CD14-positive monocyte (primary cell): Measurements from ENCODE around the gene DRC7. TPM values are rescaled to one million over a fixed set of nuclear protein-coding genes. Genes with fewer than 3 reads are reported as not detected.

Experiments
- DNase-seq, 3 donors: peaks; one replicate each; pipeline ENCODE4 v3.0.0-alpha.2; 2011 to 2022
- H2AFZ ChIP-seq: 2 replicates; pipeline ENCODE4 v1.6.0; 2012; ENCODE audit warnings: mild to moderate bottlenecking, low read depth, low read length, inconsistent platforms; ENCODE audit not compliant: insufficient read depth, poor library complexity, severe bottlenecking
- H3K27ac ChIP-seq, 2 donors: 1 replicate in 1 of 2; 2 replicates in 1 of 2; pipeline ENCODE4 v1.5.1; 2012 to 2013; ENCODE audit warnings: low read length in 2 of 2, control low read depth in 1 of 2, inconsistent platforms in 1 of 2, low read depth in 1 of 2, mild to moderate bottlenecking in 1 of 2
- H3K27me3 ChIP-seq, 2 donors: one replicate each; pipeline versions ENCODE4 v1.6.0 to v1.6.1; 2011 to 2013; ENCODE audit warnings: low read length in 2 of 2; ENCODE audit not compliant: control insufficient read depth in 2 of 2, insufficient read depth in 2 of 2
- H3K36me3 ChIP-seq, 2 donors: replicated peaks in 1 of 2; 1 replicate in 1 of 2; 2 replicates in 1 of 2; pipeline versions ENCODE4 v1.5.1 to v1.6.1; 2012 to 2013; ENCODE audit warnings: low read length in 2 of 2, control low read depth in 1 of 2, inconsistent platforms in 1 of 2, mild to moderate bottlenecking in 1 of 2; ENCODE audit not compliant: insufficient read depth in 2 of 2, control insufficient read depth in 1 of 2
- H3K4me1 ChIP-seq, 2 donors: 1 replicate in 1 of 2; 2 replicates in 1 of 2; pipeline versions ENCODE4 v1.5.1 to v1.6.1; 2012 to 2013; ENCODE audit warnings: low read length in 2 of 2, control low read depth in 1 of 2, inconsistent platforms in 1 of 2, mild to moderate bottlenecking in 1 of 2, moderate library complexity in 1 of 2; ENCODE audit not compliant: insufficient read depth in 2 of 2, control insufficient read depth in 1 of 2
- H3K4me2 ChIP-seq: replicated peaks from 2 replicates; pipeline ENCODE3; 2012; ENCODE audit warnings: low read length, moderate library complexity, mild to moderate bottlenecking; ENCODE audit not compliant: poor library complexity, severe bottlenecking; ENCODE audit errors: extremely low read depth
- H3K4me3 ChIP-seq, 3 experiments: fragments of 200-600 bp in 1 of 3; sonication (generic) in 1 of 3; replicated peaks in 1 of 3; 1 replicate in 2 of 3; 2 replicates in 1 of 3; pipeline ENCODE4 v1.5.1; 2011 to 2013; ENCODE audit warnings: low read length in 3 of 3, mild to moderate bottlenecking in 3 of 3, control low read depth in 2 of 3, low read depth in 2 of 3, inconsistent platforms in 1 of 3, moderate library complexity in 1 of 3
- H3K79me2 ChIP-seq: 2 replicates; pipeline ENCODE4 v1.6.0; 2012; ENCODE audit warnings: mild to moderate bottlenecking, control low read depth, inconsistent platforms, low read length, moderate library complexity; ENCODE audit not compliant: insufficient read depth
- H3K9ac ChIP-seq: 2 replicates; pipeline ENCODE4 v1.6.0; 2017; ENCODE audit warnings: low read length, mild to moderate bottlenecking; ENCODE audit not compliant: insufficient read depth, poor library complexity, severe bottlenecking
- H3K9me3 ChIP-seq, 2 donors: replicated peaks in 1 of 2; 1 replicate in 1 of 2; 2 replicates in 1 of 2; pipeline versions ENCODE4 v1.5.1 to v1.6.1; 2012 to 2013; ENCODE audit warnings: low read length in 2 of 2, control low read depth in 1 of 2; ENCODE audit not compliant: control insufficient read depth in 1 of 2, insufficient read depth in 1 of 2
- H4K20me1 ChIP-seq: 2 replicates; pipeline ENCODE4 v1.6.0; 2012; ENCODE audit warnings: mild to moderate bottlenecking, low read length, control low read depth, moderate library complexity; ENCODE audit not compliant: insufficient read depth
- H3K27ac Mint-ChIP-seq, 7 donors: one replicate each; pipeline ENCODE4 v1.8.0; 2020; ENCODE audit warnings: mild to moderate bottlenecking in 7 of 7, mixed read lengths in 7 of 7, moderate library complexity in 6 of 7, inconsistent platforms in 2 of 7
- H3K27me3 Mint-ChIP-seq, 3 donors: one replicate each; pipeline ENCODE4 v1.8.0; 2021 to 2022; ENCODE audit warnings: low read depth in 3 of 3, mild to moderate bottlenecking in 3 of 3, mixed read lengths in 3 of 3, moderate library complexity in 3 of 3, inconsistent platforms in 1 of 3
- H3K36me3 Mint-ChIP-seq, 2 donors: one replicate each; pipeline ENCODE4 v1.8.0; 2020; ENCODE audit warnings: mixed read lengths in 2 of 2, inconsistent platforms in 1 of 2, mild to moderate bottlenecking in 1 of 2
- H3K4me1 Mint-ChIP-seq: one replicate; pipeline ENCODE4 v1.8.0; 2020; ENCODE audit warnings: mild to moderate bottlenecking, mixed read lengths
- H3K4me3 Mint-ChIP-seq, 2 donors: one replicate each; pipeline ENCODE4 v1.8.0; 2020; ENCODE audit warnings: mild to moderate bottlenecking in 2 of 2, mixed read lengths in 2 of 2, moderate library complexity in 1 of 2
- H3K9me3 Mint-ChIP-seq, 7 donors: one replicate each; pipeline ENCODE4 v1.8.0; 2020 to 2022; ENCODE audit warnings: mixed read lengths in 7 of 7, mild to moderate bottlenecking in 6 of 7, moderate library complexity in 6 of 7, inconsistent platforms in 2 of 7
- WGBS: methylation state at CpG from one replicate; pipeline ENCODE4 v1.1.5; 2013; ENCODE audit warnings: missing lambda C conversion rate; ENCODE audit not compliant: insufficient coverage; 5-methylcytosine and 5-hydroxymethylcytosine counted together
- intact Hi-C, 2 donors: fragments of 100-400 bp; cut with micrococcal nuclease; formaldehyde crosslinking; loops; one replicate each; pipeline versions ENCODE4 v1.15.0 to v1.15.1; 2023
- polyA plus RNA-seq, 3 donors: library from polyadenylated mRNA; depleted of rRNA in 1 of 3; unstranded in 2 of 3; stranded (reverse) in 1 of 3; fragments of 300-500 nt in 2 of 3; fragments of >200 nt in 1 of 3; fragmentation: Illumina TruSeq in 2 of 3; gene quantifications; 1 replicate in 2 of 3; 2 replicates in 1 of 3; pipeline ENCODE4 v1.2.3, GENCODE V29; 2012 to 2021
- TF ChIP-seq, protein P1 (sequence below): fragments of 200-600 bp; IDR thresholded peaks from one replicate; pipeline ENCODE4 v1.8.0; 2022; ENCODE audit warnings: antibody characterized with exemption, mild to moderate bottlenecking

Gene DRC7
- polyA plus RNA-seq, 3 donors, result 0.11 to 0.41 TPM; not detected in 1

DNA sequence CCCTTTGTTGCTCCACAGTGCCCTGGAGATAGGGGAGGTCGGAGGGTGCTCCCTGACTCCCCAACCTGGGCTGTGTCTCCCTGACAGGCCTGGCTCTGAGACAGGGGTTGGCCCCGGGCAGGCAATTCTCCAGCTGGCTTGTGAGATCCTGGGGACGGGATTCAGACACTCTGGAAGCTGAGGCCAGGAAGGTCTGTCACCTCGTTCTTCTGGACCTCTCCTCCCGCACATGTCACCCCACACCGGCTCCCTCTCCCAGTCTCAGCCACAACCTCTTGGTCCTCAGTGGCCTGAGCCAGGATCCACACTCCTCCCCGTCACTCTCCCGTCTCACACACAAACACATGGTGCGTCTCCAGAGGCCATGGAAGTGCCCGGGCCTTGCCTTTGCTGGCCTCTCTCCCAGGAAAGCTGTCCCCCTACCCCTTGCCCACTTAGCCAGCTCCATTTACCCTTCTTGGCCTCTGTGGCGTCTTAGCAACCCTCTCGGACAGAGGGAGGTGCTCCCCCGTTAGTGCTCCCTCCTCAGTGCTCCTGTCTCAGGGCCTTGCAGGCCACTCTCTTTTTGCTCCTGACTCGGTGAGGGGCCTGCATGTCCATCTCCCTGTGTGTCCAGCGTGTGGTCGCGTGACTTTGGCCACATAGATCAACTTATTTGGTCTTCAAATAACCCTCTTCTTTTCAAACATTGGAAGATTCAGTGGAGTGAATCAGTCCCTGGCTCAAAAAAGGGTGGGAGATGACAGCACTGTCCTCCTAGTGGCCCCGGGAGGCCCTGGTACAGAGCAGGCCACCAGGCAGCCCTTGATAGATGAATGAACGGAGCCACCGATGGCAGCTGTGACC, 25.8 kb upstream of the DRC7 start:
- TF ChIP-seq, protein P1, sequence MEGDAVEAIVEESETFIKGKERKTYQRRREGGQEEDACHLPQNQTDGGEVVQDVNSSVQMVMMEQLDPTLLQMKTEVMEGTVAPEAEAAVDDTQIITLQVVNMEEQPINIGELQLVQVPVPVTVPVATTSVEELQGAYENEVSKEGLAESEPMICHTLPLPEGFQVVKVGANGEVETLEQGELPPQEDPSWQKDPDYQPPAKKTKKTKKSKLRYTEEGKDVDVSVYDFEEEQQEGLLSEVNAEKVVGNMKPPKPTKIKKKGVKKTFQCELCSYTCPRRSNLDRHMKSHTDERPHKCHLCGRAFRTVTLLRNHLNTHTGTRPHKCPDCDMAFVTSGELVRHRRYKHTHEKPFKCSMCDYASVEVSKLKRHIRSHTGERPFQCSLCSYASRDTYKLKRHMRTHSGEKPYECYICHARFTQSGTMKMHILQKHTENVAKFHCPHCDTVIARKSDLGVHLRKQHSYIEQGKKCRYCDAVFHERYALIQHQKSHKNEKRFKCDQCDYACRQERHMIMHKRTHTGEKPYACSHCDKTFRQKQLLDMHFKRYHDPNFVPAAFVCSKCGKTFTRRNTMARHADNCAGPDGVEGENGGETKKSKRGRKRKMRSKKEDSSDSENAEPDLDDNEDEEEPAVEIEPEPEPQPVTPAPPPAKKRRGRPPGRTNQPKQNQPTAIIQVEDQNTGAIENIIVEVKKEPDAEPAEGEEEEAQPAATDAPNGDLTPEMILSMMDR, result no peak
- no peaks in the 10 kb centered on the region for H3K9me3 ChIP-seq
- H3K4me1 ChIP-seq, result peaks cover 36 to 40% of the 10 kb centered on the region in 2 donors
- no peaks in the 10 kb centered on the region for H3K79me2 ChIP-seq
- Mint-ChIP-seq H3K27me3 (peaks cover 0 to 6% (median 2%) of the 10 kb centered on the region in 3 donors), H3K4me1 (peaks cover 52% of the 10 kb centered on the region), H3K9me3 (no peaks in the 10 kb centered on the region), H3K4me3 (peak overlapping the region in 1 of 2 donors; percentile 56), H3K36me3 (peaks cover 6% of the 10 kb centered on the region in 2 donors), H3K27ac (peak overlapping the region; percentile 23 to 92 (median 88))
- no peak overlapping the region for H3K4me2 ChIP-seq
- no peak overlapping the region for H2AFZ ChIP-seq
- peak overlapping the region in 1 of 2 donors; percentile 78 for H3K27ac ChIP-seq
- no peaks in the 10 kb centered on the region for H3K36me3 ChIP-seq
- no peak overlapping the region for H3K4me3 ChIP-seq
- intact Hi-C loops, result no loop called here
- peak overlapping the region; percentile 19 for H3K9ac ChIP-seq
- no peaks in the 10 kb centered on the region for H4K20me1 ChIP-seq
- DNase-seq, result no peak
- H3K27me3 ChIP-seq, result no peaks in the 10 kb centered on the region
- WGBS, result 90% methylated on average over 16 of the region's 20 CpGs

DNA sequence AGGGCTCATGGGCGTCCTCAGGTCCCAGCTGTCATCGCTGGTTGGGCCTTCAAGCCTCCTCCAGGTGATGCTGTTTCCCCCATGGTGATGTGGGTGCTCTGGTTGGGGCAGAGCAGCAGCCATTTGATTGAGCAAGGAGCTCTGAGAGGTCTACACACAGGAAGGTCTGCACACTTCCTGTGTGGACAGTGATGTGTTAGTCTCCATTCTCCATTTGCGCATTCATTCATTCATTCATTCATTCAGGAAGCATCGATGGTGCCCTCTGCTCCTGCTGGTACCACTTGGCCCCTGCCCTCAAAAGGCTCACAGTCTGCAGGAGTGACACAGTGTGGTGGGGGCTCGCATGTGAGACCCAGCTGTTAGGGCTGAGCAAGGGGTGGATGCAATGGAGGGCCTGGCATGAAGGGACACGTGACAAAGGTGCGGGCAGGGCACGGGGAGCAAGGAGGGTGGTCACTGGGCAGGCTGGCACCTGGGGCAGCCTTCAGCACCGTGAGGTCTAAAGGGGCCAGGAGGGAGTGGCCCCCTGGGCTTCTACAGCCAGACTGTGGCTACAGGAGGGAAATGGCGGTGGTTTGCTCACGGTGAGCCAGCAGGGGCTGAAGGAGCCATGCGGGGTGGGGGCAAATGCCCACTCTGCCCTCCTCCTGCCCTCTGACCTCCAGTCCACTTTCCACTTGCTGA, 25.0 kb upstream of the DRC7 start:
- Histone ChIP-seq H3K4me1 (peaks cover 36 to 40% of the 10 kb centered on the region in 2 donors), H3K9me3 (no peaks in the 10 kb centered on the region), H3K79me2 (no peaks in the 10 kb centered on the region), H3K27ac (no peak overlapping the region), H4K20me1 (no peaks in the 10 kb centered on the region), H3K9ac (no peak overlapping the region), H3K36me3 (no peaks in the 10 kb centered on the region), H3K4me3 (no peak overlapping the region), H3K27me3 (no peaks in the 10 kb centered on the region), H3K4me2 (no peak overlapping the region), H2AFZ (no peak overlapping the region)
- TF ChIP-seq, protein P1, result no peak
- H3K4me3 Mint-ChIP-seq, result peak overlapping the region in 1 of 2 donors; percentile 56
- peaks cover 0 to 7% (median 2%) of the 10 kb centered on the region in 3 donors for H3K27me3 Mint-ChIP-seq
- peaks cover 6% of the 10 kb centered on the region in 2 donors for H3K36me3 Mint-ChIP-seq
- H3K9me3 Mint-ChIP-seq, result no peaks in the 10 kb centered on the region
- peak in 1 of 3 donors; percentile 33 for DNase-seq
- intact Hi-C loops, result no loop called here
- peak overlapping the region in 6 of 7 donors; percentile 64 to 92 (median 89) for H3K27ac Mint-ChIP-seq
- peaks cover 49% of the 10 kb centered on the region for H3K4me1 Mint-ChIP-seq
- WGBS, result 71% methylated on average over 10 of the region's 12 CpGs
